Transverse colon (tissue), 4 donors: ENCODE data around the gene TLCD3B. TPM values are rescaled to one million over a fixed set of nuclear protein-coding genes. Genes with fewer than 3 reads are reported as not detected.

Experiments used
- DNase-seq: peaks from one replicate; pipeline ENCODE4 v3.0.0-alpha.2; 2019
- H3K27ac ChIP-seq, 4 donors: fragments of 200-600 bp; sonication (generic); 2 replicates each; pipeline ENCODE4 v1.5.1; 2016 to 2018; ENCODE audit warnings: inconsistent platforms in 4 of 4
- H3K27me3 ChIP-seq: fragments of 200-600 bp; sonication (generic); 2 replicates; pipeline ENCODE4 v1.5.1; 2017; ENCODE audit warnings: inconsistent platforms
- H3K36me3 ChIP-seq, 4 donors: fragments of 200-600 bp; sonication (generic); 2 replicates each; pipeline ENCODE4 v1.5.1; 2017 to 2019; ENCODE audit warnings: inconsistent platforms in 4 of 4
- H3K4me1 ChIP-seq, 4 donors: fragments of 200-600 bp; sonication (generic); 2 replicates each; pipeline ENCODE4 v1.5.1; 2017 to 2020; ENCODE audit warnings: inconsistent platforms in 4 of 4
- H3K4me3 ChIP-seq, 4 donors: fragments of 200-600 bp; sonication (generic); 1 replicate in 1 of 4; 2 replicates in 3 of 4; pipeline versions ENCODE4 v1.5.1 to v1.6.1; 2017 to 2019; ENCODE audit warnings: inconsistent platforms in 4 of 4
- H3K9me3 ChIP-seq, 2 donors: fragments of 200-600 bp; sonication (generic); 2 replicates each; pipeline ENCODE4 v1.5.1; 2017 to 2019; ENCODE audit warnings: inconsistent platforms in 2 of 2
- EP300 ChIP-seq: sonication (generic); formaldehyde crosslinking; IDR thresholded peaks from one replicate; pipeline ENCODE4 v1.6.1; 2017; ENCODE audit warnings: antibody characterized with exemption, low read depth
- POLR2A ChIP-seq: fragments of 450-650 bp; IDR thresholded peaks from one replicate; pipeline ENCODE4 v1.6.1; 2016; ENCODE audit warnings: antibody characterized with exemption, mild to moderate bottlenecking, moderate library complexity
- POLR2AphosphoS5 ChIP-seq, 3 donors: sonication (generic); formaldehyde crosslinking; IDR thresholded peaks; one replicate each; pipeline ENCODE4 v1.6.1; 2016; ENCODE audit warnings: antibody characterized with exemption in 3 of 3
- WGBS, 2 donors: methylation state at CpG; one replicate each; pipeline ENCODE4 v1.1.5; 2018; ENCODE audit warnings: low coverage in 1 of 2; 5-methylcytosine and 5-hydroxymethylcytosine counted together
- in situ Hi-C, 4 donors: fragments of 200-750 bp; cut with MboI; loops; one replicate each; pipeline versions ENCODE4 v1.15.0 to v1.15.1; 2017; ENCODE audit warnings: low sequenced_read_pairs in 3 of 4, low pct_ligation_motif_present in 1 of 4, low pct_unique_long_range_greater_than_20kb in 1 of 4
- intact Hi-C: fragments of 100-400 bp; cut with DNase I; formaldehyde crosslinking; loops from one replicate; pipeline ENCODE4 v1.15.1; 2023; ENCODE audit warnings: low total_unique reads
- total RNA-seq, 4 donors: library from RNA; depleted of rRNA; stranded (reverse); fragments of >200 nt; gene quantifications; one replicate each; pipeline ENCODE4 v1.1.0, GENCODE V29; 2016
- TF ChIP-seq, protein P1 (sequence below), 5 experiments: fragments of 200-600 bp in 3 of 5; fragments of 450-650 bp in 2 of 5; sonication (generic) in 3 of 5; IDR thresholded peaks; 1 replicate in 2 of 5; 2 replicates in 3 of 5; pipeline ENCODE4 v1.5.1; 2016 to 2017; ENCODE audit warnings: antibody characterized with exemption in 5 of 5, inconsistent platforms in 3 of 5, mild to moderate bottlenecking in 2 of 5, moderate library complexity in 1 of 5

Gene TLCD3B
- total RNA-seq, 4 donors from 2014 or later: not detected

DNA sequence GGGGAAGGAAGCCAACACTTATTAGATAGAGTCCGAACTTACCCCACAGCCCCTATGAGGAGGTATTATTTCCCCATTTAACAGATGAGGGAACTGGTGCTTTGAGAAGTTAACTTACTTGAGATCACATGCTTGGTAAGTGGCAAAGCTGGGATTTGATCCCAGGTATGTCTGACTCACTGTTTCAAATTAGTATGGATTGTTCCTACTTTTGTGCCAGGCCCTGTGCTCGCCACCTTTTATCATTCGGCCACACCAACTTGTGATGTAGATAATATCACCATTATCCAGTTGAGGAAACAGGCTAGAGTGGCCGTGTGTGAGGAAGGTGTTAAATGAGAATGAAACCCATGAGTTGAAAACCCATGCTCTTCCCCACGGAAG, 46.3 kb downstream of the TLCD3B start:
- WGBS, 2 donors: 80 to 90% methylated on average over 1 to 5 of the region's 5 CpGs
- peaks cover 0 to 76% (median 36%) of the 10 kb centered on the region in 4 donors for H3K36me3 ChIP-seq
- TF ChIP-seq POLR2AphosphoS5 (IDR thresholded peaks at IDR 0.05) (no peak), POLR2A (no peak), EP300 (no peak)
- TF ChIP-seq, protein P1, sequence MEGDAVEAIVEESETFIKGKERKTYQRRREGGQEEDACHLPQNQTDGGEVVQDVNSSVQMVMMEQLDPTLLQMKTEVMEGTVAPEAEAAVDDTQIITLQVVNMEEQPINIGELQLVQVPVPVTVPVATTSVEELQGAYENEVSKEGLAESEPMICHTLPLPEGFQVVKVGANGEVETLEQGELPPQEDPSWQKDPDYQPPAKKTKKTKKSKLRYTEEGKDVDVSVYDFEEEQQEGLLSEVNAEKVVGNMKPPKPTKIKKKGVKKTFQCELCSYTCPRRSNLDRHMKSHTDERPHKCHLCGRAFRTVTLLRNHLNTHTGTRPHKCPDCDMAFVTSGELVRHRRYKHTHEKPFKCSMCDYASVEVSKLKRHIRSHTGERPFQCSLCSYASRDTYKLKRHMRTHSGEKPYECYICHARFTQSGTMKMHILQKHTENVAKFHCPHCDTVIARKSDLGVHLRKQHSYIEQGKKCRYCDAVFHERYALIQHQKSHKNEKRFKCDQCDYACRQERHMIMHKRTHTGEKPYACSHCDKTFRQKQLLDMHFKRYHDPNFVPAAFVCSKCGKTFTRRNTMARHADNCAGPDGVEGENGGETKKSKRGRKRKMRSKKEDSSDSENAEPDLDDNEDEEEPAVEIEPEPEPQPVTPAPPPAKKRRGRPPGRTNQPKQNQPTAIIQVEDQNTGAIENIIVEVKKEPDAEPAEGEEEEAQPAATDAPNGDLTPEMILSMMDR (IDR thresholded peaks at IDR 0.05): no peak
- DNase-seq: no peak
- H3K27ac ChIP-seq: no peak overlapping the region
- no peaks in the 10 kb centered on the region for H3K27me3 ChIP-seq
- in situ Hi-C loops: no loop called here
- H3K9me3 ChIP-seq: no peaks in the 10 kb centered on the region
- H3K4me3 ChIP-seq: no peak overlapping the region
- intact Hi-C loops: no loop called here
- peaks cover 0 to 8% (median 2%) of the 10 kb centered on the region in 4 donors for H3K4me1 ChIP-seq

- in situ Hi-C loops (no loop called here), intact Hi-C loops (no loop called here)
- H3K27ac ChIP-seq: no peak overlapping the region
These were observed 46.8 kb downstream of the TLCD3B start for GRCh38 chr16:29984137-29984763.

DNA sequence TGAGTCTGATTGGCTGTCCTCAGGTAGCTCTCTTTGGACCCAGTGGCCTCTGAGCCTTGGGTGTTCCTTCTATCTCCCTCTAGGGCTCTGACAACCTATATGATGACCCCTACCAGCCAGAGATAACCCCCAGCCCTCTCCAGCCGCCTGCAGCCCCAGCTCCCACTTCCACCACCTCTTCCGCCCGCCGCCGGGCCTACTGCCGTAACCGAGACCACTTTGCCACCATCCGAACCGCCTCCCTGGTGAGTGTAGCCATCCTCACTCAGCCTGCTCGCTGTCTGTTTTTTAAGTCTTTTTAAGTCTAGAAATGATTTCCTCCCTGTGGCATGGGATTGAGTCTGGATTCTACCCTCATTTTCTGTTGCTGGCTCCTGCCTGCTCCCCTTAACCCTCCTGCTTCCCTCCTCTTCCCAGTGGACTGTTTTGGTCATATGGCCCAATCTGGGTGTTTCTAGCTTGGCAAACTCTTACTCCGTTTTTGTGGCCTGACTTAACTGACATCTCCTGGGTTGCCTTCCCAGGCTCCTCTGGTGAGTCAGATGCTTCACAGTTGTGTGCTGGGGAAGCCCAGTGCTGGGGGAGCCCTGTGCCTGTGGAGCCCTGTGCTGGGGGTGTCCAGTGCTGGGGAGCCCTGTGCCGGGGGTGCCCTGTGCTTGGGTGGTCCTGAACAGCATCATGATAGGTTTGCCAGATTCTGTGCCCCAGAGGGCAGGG, 47.5 kb downstream of the TLCD3B start:
- TF ChIP-seq, protein P1 (IDR thresholded peaks at IDR 0.05): no peak
- no peak for TF ChIP-seq EP300
- TF ChIP-seq POLR2AphosphoS5 (IDR thresholded peaks at IDR 0.05): no peak
- TF ChIP-seq POLR2A: no peak
- H3K4me1 ChIP-seq: no peaks in the 10 kb centered on the region
- H3K27me3 ChIP-seq: no peaks in the 10 kb centered on the region
- no peaks in the 10 kb centered on the region for H3K9me3 ChIP-seq
- intact Hi-C loops: no loop called here
- WGBS, 2 donors: 63 to 89% methylated on average over 2 to 12 of the region's 12 CpGs
- H3K27ac ChIP-seq: no peak overlapping the region
- no peak overlapping the region for H3K4me3 ChIP-seq
- H3K36me3 ChIP-seq: peaks cover 0 to 83% (median 40%) of the 10 kb centered on the region in 4 donors
- in situ Hi-C loops: no loop called here
- no peak for DNase-seq

More at GRCh38 chr16:29984137-29984763, 46.8 kb downstream of the TLCD3B start:
- DNase-seq: no peak
- no peak for TF ChIP-seq EP300
- TF ChIP-seq POLR2AphosphoS5 (IDR thresholded peaks at IDR 0.05): no peak
- TF ChIP-seq, protein P1 (IDR thresholded peaks at IDR 0.05): no peak
- no peak for TF ChIP-seq POLR2A
- peaks cover 0 to 77% (median 38%) of the 10 kb centered on the region in 4 donors for H3K36me3 ChIP-seq
- no peaks in the 10 kb centered on the region for H3K9me3 ChIP-seq
- no peak overlapping the region for H3K4me3 ChIP-seq
- H3K27me3 ChIP-seq: no peaks in the 10 kb centered on the region
- WGBS, 2 donors: 89% methylated on average over 6 of the region's 6 CpGs; no CpG with 5 or more reads in 1 of the 2 donors
- peaks cover 0 to 3% (median 0%) of the 10 kb centered on the region in 4 donors for H3K4me1 ChIP-seq

DNA sequence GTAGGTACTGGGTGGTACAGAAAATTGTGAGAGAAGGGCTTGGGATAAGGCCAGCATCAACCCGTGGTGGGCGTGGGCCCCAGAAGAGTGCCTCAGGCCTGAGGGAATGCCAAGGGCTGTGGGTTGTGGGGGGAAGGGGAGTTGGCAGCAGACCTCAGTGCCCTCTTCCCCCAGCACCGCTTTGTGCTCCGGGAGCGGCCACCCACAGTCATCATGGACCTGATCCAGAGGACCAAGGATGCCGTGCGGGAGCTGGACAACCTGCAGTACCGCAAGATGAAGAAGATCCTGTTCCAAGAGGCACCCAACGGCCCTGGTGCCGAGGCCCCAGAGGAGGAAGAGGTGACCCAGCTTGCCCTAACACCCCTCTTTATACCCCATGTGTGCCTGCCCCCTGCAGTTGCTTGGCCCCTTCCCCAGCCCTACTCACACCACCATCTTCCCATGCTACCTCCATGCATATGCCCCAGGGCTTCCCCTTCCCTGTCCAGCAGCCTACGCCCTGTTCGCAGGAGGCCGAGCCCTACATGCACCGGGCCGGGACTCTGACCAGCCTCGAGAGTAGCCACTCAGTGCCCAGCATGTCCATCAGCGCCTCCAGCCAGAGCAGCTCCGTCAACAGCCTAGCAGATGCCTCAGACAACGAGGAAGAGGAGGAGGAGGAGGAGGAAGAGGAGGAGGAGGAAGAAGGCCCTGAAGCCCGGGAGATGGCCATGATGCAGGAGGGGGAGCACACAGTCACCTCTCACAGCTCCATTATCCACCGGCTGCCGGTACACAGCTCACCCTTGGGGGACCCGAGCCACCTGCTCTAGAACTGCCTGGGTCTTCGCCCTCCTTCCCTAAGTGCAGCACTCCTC, 48.3 kb downstream of the TLCD3B start:
- intact Hi-C loops: no loop called here
- Histone ChIP-seq H3K27me3 (no peaks in the 10 kb centered on the region), H3K9me3 (no peaks in the 10 kb centered on the region), H3K27ac (no peak overlapping the region), H3K36me3 (peaks cover 0 to 85% (median 37%) of the 10 kb centered on the region in 4 donors), H3K4me1 (no peaks in the 10 kb centered on the region), H3K4me3 (no peak overlapping the region)
- 90% methylated on average over 24 of the region's 24 CpGs; no CpG with 5 or more reads in 1 of the 2 donors for WGBS, 2 donors
- no peak for DNase-seq
- in situ Hi-C loops: no loop called here
- no peak for TF ChIP-seq POLR2A
- no peak for TF ChIP-seq EP300
- TF ChIP-seq, protein P1 (IDR thresholded peaks at IDR 0.05): no peak
- TF ChIP-seq POLR2AphosphoS5 (IDR thresholded peaks at IDR 0.05): no peak
